ENCODE data around the gene IL2RA. TPM values are rescaled to one million over a fixed set of nuclear protein-coding genes. Genes with fewer than 3 reads are reported as not detected.
A peak's percentile ranks its signal among the peaks of the same experiment; 100 is the strongest.

Gene IL2RA
- total and polyA plus RNA-seq, 12 donors: 0.14 to 57.9 (median 3.1) TPM; not detected in 1

- no peak for DNase-seq
- H3K4me3 ChIP-seq: no peak overlapping the region
- TF ChIP-seq POLR2A (IDR thresholded peaks at IDR 0.05) (no peak), CTCF (IDR thresholded peaks at IDR 0.05) (no peak)
- no peaks in the 10 kb centered on the region for H3K36me3 ChIP-seq (replicated peaks in 1 of 2)
- WGBS, 4 donors: 82 to 89% (median 84%) methylated on average over 8 of the region's 8 CpGs
- peaks cover 0 to 15% of the 10 kb centered on the region in 2 donors for H3K4me1 ChIP-seq (replicated peaks in 1 of 2)
- no peaks in the 10 kb centered on the region for H3K27me3 ChIP-seq
- no peak overlapping the region for H3K27ac ChIP-seq
- no peaks in the 10 kb centered on the region for H3K9me3 ChIP-seq (replicated peaks in 1 of 3)
- intact Hi-C loops (cut with DNase I): no loop called here
These were observed 1.1 kb downstream of the IL2RA start for GRCh38 chr10:6061056-6061455.

GRCh38 chr10:6059506-6059905, 2.7 kb downstream of the IL2RA start:
- WGBS, 4 donors: 69 to 93% (median 87%) methylated on average over 2 of the region's 2 CpGs
- no peak overlapping the region for H3K27ac ChIP-seq
- no peak overlapping the region for H3K4me3 ChIP-seq
- intact Hi-C loops (cut with DNase I): no loop called here
- no peaks in the 10 kb centered on the region for H3K36me3 ChIP-seq (replicated peaks in 1 of 2)
- H3K9me3 ChIP-seq (replicated peaks in 1 of 3): no peaks in the 10 kb centered on the region
- peak in 1 of 7 donors; percentile 5 for DNase-seq
- peaks cover 0 to 6% of the 10 kb centered on the region in 2 donors for H3K4me1 ChIP-seq (replicated peaks in 1 of 2)
- TF ChIP-seq CTCF (IDR thresholded peaks at IDR 0.05) (no peak), POLR2A (IDR thresholded peaks at IDR 0.05) (no peak)
- no peaks in the 10 kb centered on the region for H3K27me3 ChIP-seq

GRCh38 chr10:6058682-6059475, 3.3 kb downstream of the IL2RA start:
- Histone ChIP-seq H3K27me3 (no peaks in the 10 kb centered on the region), H3K36me3 (replicated peaks in 1 of 2) (no peaks in the 10 kb centered on the region), H3K4me3 (no peak overlapping the region), H3K4me1 (replicated peaks in 1 of 2) (peaks cover 0 to 6% of the 10 kb centered on the region in 2 donors), H3K27ac (no peak overlapping the region), H3K9me3 (replicated peaks in 1 of 3) (no peaks in the 10 kb centered on the region)
- intact Hi-C loops (cut with DNase I): no loop called here
- no peak for TF ChIP-seq CTCF (IDR thresholded peaks at IDR 0.05)
- TF ChIP-seq POLR2A (IDR thresholded peaks at IDR 0.05): no peak
- 83 to 92% (median 86%) methylated on average over 3 of the region's 3 CpGs for WGBS, 4 donors
- peak in 1 of 7 donors; percentile 25 for DNase-seq

- peak overlapping the region in 2 of 5 donors; percentile 44 to 72 for H3K27ac ChIP-seq
- H3K27me3 ChIP-seq: no peaks in the 10 kb centered on the region
- TF ChIP-seq POLR2A (IDR thresholded peaks at IDR 0.05) (no peak), CTCF (IDR thresholded peaks at IDR 0.05) (no peak)
- 83 to 86% (median 85%) methylated on average over 5 of the region's 5 CpGs for WGBS, 4 donors
- H3K9me3 ChIP-seq (replicated peaks in 1 of 3): no peaks in the 10 kb centered on the region
- no peaks in the 10 kb centered on the region for H3K36me3 ChIP-seq (replicated peaks in 1 of 2)
- H3K4me3 ChIP-seq: no peak overlapping the region
- peaks cover 5 to 6% of the 10 kb centered on the region in 2 donors for H3K4me1 ChIP-seq (replicated peaks in 1 of 2)
- DNase-seq: peak in 2 of 7 donors; percentile 7 to 17
- intact Hi-C loops (cut with DNase I): no loop called here
These were observed 5.6 kb downstream of the IL2RA start for GRCh38 chr10:6056411-6057135.
